ENCODE measurements around the gene NOVA2.

The NOVA2 gene

DNA sequence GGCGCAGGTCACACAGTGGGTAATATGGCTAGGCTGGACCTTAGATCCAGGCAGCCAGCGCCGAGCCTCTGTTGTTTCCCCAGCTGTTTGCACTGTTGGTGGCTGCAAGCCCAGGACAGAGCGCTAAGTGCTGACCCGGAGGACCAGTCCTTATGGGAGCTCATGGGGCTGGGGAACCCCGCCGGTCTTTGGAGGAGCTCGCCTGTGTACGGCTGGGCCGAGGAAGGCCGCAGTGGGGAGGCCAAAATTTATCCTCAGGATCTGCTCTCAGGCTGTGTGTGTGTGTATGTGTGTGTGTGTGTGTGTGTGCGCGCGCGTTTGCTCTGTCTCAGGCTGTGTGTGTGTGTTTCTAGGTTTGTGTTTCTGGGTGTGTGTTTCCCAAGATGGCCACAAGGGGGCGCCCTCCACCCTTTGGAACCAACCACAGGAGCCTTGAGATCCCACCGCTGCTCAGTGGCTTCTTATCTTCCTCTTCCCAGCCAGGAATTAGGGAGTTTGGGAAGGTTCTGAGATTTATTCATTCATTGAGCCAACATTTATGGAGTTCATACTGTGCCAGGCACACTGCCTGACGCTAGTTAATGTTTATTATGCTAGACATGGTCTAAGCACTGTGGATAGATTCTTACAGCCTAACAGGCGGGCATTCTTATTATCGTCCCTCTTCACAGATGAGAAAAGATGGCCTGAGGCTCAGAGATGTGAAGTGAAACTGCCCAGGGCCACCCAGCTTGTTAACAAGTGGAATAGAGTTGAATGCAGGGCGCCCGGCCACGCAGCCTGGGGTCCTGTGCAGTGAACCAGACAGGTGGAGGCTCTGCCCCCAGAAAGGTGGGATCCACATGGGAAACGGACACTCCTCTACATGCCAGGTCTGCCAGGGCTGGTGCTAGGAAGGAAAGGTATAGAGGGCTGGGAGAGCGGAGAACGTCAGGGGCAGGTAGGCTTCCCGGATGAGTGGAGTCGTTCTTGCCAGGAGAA is 36.2 kb upstream of the NOVA2 start:
- TF ChIP-seq, protein P1, sequence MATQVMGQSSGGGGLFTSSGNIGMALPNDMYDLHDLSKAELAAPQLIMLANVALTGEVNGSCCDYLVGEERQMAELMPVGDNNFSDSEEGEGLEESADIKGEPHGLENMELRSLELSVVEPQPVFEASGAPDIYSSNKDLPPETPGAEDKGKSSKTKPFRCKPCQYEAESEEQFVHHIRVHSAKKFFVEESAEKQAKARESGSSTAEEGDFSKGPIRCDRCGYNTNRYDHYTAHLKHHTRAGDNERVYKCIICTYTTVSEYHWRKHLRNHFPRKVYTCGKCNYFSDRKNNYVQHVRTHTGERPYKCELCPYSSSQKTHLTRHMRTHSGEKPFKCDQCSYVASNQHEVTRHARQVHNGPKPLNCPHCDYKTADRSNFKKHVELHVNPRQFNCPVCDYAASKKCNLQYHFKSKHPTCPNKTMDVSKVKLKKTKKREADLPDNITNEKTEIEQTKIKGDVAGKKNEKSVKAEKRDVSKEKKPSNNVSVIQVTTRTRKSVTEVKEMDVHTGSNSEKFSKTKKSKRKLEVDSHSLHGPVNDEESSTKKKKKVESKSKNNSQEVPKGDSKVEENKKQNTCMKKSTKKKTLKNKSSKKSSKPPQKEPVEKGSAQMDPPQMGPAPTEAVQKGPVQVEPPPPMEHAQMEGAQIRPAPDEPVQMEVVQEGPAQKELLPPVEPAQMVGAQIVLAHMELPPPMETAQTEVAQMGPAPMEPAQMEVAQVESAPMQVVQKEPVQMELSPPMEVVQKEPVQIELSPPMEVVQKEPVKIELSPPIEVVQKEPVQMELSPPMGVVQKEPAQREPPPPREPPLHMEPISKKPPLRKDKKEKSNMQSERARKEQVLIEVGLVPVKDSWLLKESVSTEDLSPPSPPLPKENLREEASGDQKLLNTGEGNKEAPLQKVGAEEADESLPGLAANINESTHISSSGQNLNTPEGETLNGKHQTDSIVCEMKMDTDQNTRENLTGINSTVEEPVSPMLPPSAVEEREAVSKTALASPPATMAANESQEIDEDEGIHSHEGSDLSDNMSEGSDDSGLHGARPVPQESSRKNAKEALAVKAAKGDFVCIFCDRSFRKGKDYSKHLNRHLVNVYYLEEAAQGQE (IDR thresholded peaks at IDR 0.05; ENCODE audit: low read depth): no peak
- peak; percentile 64 for TF ChIP-seq RAD21 (IDR thresholded peaks at IDR 0.05; ENCODE audit: low read depth)

DNA sequence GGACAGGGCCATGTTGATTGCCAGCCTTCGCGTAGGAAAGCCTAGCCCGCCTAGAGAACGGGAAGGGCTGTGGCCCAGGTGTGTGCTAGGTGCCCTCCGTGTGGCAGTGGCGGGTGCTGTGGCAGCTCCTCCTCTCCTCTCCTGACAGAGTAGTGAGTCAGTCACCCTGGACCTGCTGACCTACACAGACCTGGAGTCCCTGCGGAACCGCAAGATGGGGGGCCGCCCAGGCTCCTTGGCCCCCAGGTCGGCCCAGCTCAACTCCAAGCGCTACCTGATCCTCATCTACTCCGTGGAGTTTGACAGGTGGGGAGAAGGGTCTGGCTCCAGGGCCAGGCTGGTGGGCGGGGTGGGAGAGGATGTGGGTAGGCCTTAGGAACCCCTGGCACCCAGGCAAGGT is 32.7 kb upstream of the NOVA2 start:
- TF ChIP-seq CREB1 (IDR thresholded peaks at IDR 0.05; ENCODE audit: low read depth): no peak
- no peak for TF ChIP-seq TEAD4 (IDR thresholded peaks at IDR 0.05)
- TF ChIP-seq CEBPB (IDR thresholded peaks at IDR 0.05): no peak
- TF ChIP-seq EP300 (IDR thresholded peaks at IDR 0.05; ENCODE audit: borderline replicate concordance): no peak

DNA sequence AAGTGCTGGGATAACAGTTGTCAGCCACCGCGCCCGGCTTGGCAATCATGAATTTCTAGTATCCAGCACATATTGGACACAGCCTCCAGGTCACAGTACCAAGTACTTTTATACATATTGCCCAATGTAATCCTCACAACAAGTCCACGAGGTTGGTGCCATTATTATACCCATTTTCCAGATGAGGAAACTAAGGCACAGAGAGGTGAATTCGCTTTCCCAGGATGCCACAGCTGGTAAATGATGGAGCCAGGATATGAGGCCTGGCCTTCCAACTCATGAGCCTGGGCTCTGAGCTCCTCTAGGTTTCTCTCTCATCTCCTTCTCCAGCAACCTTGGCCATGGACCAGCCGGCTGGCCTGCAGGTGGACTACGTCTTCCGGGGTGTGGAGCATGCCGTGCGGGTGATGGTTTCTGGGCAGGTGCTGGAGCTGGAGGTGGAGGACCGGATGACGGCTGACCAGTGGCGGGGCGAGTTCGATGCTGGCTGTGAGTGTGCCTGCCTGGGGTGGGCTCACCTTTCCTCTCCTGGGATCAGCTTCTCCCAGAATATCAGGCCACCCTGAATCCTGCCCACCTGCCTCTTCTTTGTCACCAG is 29.1 kb upstream of the NOVA2 start:
- no peak for TF ChIP-seq RAD21 (IDR thresholded peaks at IDR 0.05; ENCODE audit: low read depth)
- TF ChIP-seq ZBTB7A (IDR thresholded peaks at IDR 0.05; ENCODE audit: low read depth): no peak
- TF ChIP-seq EP300 (IDR thresholded peaks at IDR 0.05; ENCODE audit: borderline replicate concordance): no peak
- no peak for TF ChIP-seq NFIC (IDR thresholded peaks at IDR 0.05)

DNA sequence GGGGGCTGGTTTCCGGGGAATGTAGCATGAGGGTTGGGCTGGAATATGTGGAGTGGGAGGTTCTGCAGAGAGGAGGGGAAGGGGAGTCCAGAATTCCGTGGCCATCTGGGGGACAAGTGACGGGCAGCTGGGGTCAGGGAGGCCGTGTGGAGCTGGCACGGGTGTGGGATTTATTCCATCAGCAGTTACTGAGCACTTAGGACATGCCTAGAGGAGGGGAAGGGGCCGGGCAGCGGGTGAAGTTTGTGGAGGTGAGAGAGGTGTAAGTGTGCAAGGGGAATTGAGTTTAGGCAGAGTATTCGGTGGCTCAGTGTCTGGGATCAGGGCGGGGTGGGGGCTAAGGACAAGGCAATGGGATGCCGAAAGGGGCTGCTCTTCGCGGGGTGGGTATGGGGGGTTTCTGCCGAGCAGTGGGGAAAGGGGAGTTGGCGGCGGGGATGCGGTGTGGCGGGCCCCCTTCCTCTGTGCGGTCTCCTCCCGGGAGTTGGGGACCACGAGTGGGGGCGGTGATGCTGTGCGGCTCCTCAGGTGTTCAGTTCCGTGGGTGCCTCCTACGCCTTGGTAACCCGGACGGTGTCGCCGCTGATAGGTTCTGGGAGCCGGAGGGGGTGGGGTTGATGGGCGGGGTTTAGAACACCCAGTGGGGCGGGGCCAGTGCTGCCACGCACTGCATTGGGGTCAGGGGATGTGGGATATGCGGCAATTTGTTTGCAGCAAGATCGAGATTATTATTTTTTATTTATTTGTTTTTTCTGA is 27.0 kb upstream of the NOVA2 start:
- 0 out of 2 replicates have a peak, but pooled peaks have one; percentile 28 for TF ChIP-seq EGR1 (IDR thresholded peaks at IDR 0.05)
- TF ChIP-seq TAF1 (IDR thresholded peaks at IDR 0.05; ENCODE audit: low read depth): no peak
- TF ChIP-seq CREB1 (IDR thresholded peaks at IDR 0.05; ENCODE audit: low read depth): no peak

DNA sequence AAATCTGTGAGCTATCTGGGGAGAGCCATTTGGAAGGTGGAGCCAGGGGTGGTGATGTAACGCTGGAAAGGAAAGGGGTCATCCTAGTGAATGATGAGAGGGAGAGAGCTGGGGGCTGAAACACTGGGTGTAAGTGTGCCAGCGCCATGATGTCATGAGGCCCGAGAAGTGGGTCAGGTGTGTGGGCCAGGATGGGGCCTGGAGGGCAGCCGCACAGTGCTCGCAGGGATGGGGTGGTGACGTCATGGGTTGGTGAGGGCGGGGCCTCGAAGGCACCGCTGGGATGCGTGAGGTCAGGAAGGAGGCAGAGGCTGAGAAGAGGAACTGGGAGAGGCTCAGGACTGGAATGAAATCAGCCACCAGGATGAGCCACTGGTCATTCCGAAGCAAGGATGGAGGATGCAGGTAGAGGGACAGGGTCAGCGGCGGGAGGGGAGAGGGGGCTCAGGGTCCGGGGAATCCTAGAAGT is 26.0 kb upstream of the NOVA2 start:
- TF ChIP-seq FOXM1 (IDR thresholded peaks at IDR 0.05; ENCODE audit: borderline replicate concordance, low read depth) (no peak), NFIC (IDR thresholded peaks at IDR 0.05) (no peak), TEAD4 (IDR thresholded peaks at IDR 0.05) (no peak), YY1 (IDR thresholded peaks at IDR 0.05; ENCODE audit: low read depth) (no peak), ZBTB7A (IDR thresholded peaks at IDR 0.05; ENCODE audit: low read depth) (no peak), EP300 (IDR thresholded peaks at IDR 0.05; ENCODE audit: borderline replicate concordance) (no peak), TAF1 (IDR thresholded peaks at IDR 0.05; ENCODE audit: low read depth) (no peak), RAD21 (IDR thresholded peaks at IDR 0.05; ENCODE audit: low read depth) (no peak), CREB1 (IDR thresholded peaks at IDR 0.05; ENCODE audit: low read depth) (no peak), EGR1 (IDR thresholded peaks at IDR 0.05) (no peak), CEBPB (IDR thresholded peaks at IDR 0.05) (no peak), TCF12 (IDR thresholded peaks at IDR 0.05; ENCODE audit: low read depth) (no peak)
- TF ChIP-seq, protein P2, sequence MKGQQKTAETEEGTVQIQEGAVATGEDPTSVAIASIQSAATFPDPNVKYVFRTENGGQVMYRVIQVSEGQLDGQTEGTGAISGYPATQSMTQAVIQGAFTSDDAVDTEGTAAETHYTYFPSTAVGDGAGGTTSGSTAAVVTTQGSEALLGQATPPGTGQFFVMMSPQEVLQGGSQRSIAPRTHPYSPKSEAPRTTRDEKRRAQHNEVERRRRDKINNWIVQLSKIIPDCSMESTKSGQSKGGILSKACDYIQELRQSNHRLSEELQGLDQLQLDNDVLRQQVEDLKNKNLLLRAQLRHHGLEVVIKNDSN (IDR thresholded peaks at IDR 0.05): no peak
- TF ChIP-seq, protein P3, sequence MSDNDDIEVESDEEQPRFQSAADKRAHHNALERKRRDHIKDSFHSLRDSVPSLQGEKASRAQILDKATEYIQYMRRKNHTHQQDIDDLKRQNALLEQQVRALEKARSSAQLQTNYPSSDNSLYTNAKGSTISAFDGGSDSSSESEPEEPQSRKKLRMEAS (IDR thresholded peaks at IDR 0.05): no peak
- TF ChIP-seq, protein P1 (IDR thresholded peaks at IDR 0.05; ENCODE audit: low read depth): no peak

DNA sequence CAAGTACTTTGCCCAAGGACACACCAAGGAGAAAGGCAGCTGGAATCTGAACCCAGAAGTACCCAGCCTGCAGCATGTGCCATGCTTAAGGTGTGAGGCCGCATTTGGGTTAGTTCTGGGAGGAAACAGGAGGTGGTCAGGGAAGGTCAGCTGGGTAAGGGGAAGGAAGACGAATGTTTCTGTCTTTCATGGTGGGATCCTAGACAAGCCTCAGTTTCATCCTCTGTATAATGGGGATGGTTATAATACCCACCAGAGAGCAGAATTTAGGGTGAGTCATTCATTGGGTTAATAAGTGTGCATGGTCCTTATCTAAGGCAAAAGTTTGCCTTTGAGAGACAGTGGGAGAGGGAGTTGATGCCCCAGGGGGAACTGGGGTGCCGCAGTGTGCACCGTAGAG is 25.2 kb upstream of the NOVA2 start:
- no peak for TF ChIP-seq FOXM1 (IDR thresholded peaks at IDR 0.05; ENCODE audit: borderline replicate concordance, low read depth)
- no peak for TF ChIP-seq YY1 (IDR thresholded peaks at IDR 0.05; ENCODE audit: low read depth)
- TF ChIP-seq, protein P2 (IDR thresholded peaks at IDR 0.05): no peak
- no peak for TF ChIP-seq TCF12 (IDR thresholded peaks at IDR 0.05; ENCODE audit: low read depth)
- TF ChIP-seq, protein P3 (IDR thresholded peaks at IDR 0.05): no peak
- no peak for TF ChIP-seq TAF1 (IDR thresholded peaks at IDR 0.05; ENCODE audit: low read depth)
- no peak for TF ChIP-seq EP300 (IDR thresholded peaks at IDR 0.05; ENCODE audit: borderline replicate concordance)
- no peak for TF ChIP-seq ZBTB7A (IDR thresholded peaks at IDR 0.05; ENCODE audit: low read depth)
- TF ChIP-seq, protein P1 (IDR thresholded peaks at IDR 0.05; ENCODE audit: low read depth): no peak
- TF ChIP-seq CEBPB (IDR thresholded peaks at IDR 0.05): no peak
- no peak for TF ChIP-seq EGR1 (IDR thresholded peaks at IDR 0.05)

All from Ishikawa (cell line).